Endometrium (tissue), 2 donors: ENCODE data around the gene PRDX6.
"Not testable (repeated sequence)": the region's sequence is repeated elsewhere in the genome, so short reads cannot be mapped to it uniquely, and the experiment has no call there.

ENCODE experiments used
- FAIRE-seq: peaks from 2 replicates; lab custom pipeline; 2012; peaks lifted over from hg19 to GRCh38; lab: Jason Lieb, UNC
- donor health status: control.
- donor health status: control.

Gene PRDX6

GRCh38 chr1:173477286-173478093 is at the start of gene PRDX6:
Gene PRDX6, plus strand, starts transcription at chr1:173477335. Its CDS starts 63 bp downstream, at chr1:173477398.
- no peak for FAIRE-seq

GRCh38 chr1:173429471-173430402 is 47.4 kb upstream of the PRDX6 start:
- no peak for FAIRE-seq

GRCh38 chr1:173430677-173431303 is 46.3 kb upstream of the PRDX6 start:
- FAIRE-seq = no peak

- FAIRE-seq = no peak
These were observed 45.7 kb upstream of the PRDX6 start for GRCh38 chr1:173431304-173432045.

- no peak for FAIRE-seq
These were observed 44.8 kb upstream of the PRDX6 start for GRCh38 chr1:173432331-173432730.

- no peak for FAIRE-seq
These were observed 43.3 kb upstream of the PRDX6 start for GRCh38 chr1:173433751-173434326.

GRCh38 chr1:173436841-173437428 is 40.2 kb upstream of the PRDX6 start:
- no peak for FAIRE-seq

GRCh38 chr1:173438675-173439074 is 38.5 kb upstream of the PRDX6 start:
- FAIRE-seq = no peak

- no peak for FAIRE-seq
These were observed 36.7 kb upstream of the PRDX6 start for GRCh38 chr1:173440430-173440829.

- FAIRE-seq = no peak
These were observed 32.4 kb upstream of the PRDX6 start for GRCh38 chr1:173444757-173445156.

GRCh38 chr1:173445164-173445563 is 32.0 kb upstream of the PRDX6 start:
- FAIRE-seq = no peak

- FAIRE-seq = no peak
These were observed 31.5 kb upstream of the PRDX6 start for GRCh38 chr1:173445656-173446055.

GRCh38 chr1:173447224-173447623 is 29.9 kb upstream of the PRDX6 start:
- no peak for FAIRE-seq

- no peak for FAIRE-seq
These were observed 28.2 kb upstream of the PRDX6 start for GRCh38 chr1:173448945-173449344.

GRCh38 chr1:173451981-173452380 is 25.2 kb upstream of the PRDX6 start:
- FAIRE-seq = no peak

GRCh38 chr1:173453982-173454381 is 23.2 kb upstream of the PRDX6 start:
- FAIRE-seq = no peak

GRCh38 chr1:173454966-173455524 is 22.1 kb upstream of the PRDX6 start:
- FAIRE-seq = no peak

GRCh38 chr1:173459885-173460284 is 17.2 kb upstream of the PRDX6 start:
- no peak for FAIRE-seq

GRCh38 chr1:173462666-173463065 is 14.5 kb upstream of the PRDX6 start:
- not testable (repeated sequence) for FAIRE-seq

- FAIRE-seq = not testable (repeated sequence)
These were observed 12.9 kb upstream of the PRDX6 start for GRCh38 chr1:173464185-173464584.

- FAIRE-seq = no peak
These were observed 9.7 kb upstream of the PRDX6 start for GRCh38 chr1:173467426-173467825.
